ENCODE data around the gene ENPP7. TPM values are rescaled to one million over a fixed set of nuclear protein-coding genes. Genes with fewer than 3 reads are reported as not detected.

Gene ENPP7
- total RNA-seq, 4 donors from 2014 or later = not detected

DNA sequence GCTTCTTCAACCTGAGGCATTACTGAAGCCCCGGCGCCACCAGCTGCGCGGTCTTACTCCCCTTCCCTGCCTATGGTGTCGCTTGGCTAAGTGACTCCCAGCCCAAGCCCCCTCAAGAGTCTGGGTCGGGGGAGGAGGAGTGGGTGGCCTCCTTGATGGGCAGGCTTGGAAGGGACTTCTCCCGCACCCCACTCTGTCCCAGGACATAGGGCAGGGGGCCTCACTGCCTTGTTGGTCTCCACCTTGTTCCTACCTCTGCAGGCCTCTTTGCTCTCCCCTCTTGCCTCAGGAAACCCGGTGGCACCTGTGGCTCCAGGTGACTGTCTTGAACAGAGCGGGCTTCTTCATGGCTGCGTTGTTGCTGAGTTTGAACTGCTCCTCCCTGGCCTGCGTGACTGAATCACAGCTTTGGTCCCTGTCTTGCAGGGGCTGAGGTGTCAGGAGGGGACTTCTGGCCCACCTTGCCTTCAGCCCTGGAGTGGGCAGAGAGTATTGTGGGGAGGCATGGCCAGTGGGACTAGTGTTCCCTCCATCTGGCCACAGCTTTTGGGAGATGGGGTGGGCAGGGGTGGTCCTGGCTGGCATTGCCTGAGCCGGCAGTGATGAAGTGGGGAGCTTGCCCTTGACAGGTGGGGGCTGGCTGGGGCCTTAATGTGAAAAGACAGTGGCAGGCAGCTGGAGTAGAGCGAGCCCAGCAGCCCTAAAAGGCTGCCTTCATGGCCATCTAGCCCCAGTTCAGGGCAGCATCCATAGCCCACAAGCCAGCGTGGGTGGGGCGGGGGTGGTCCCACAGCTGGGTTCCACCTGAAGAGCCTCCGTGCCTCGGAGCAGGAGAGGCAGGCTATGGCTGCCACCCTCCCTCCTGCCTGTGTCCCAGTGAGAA lies 54.5 kb downstream of the ENPP7 start:
- intact Hi-C loops (cut with DNase I; ENCODE audit: low total_unique reads) = no loop called here
- peaks cover 58 to 67% (median 63%) of the 10 kb centered on the region in 3 donors for H3K27me3 ChIP-seq
- peaks cover 0 to 6% of the 10 kb centered on the region in 2 donors for H3K4me1 ChIP-seq
- no peak overlapping the region for H3K4me3 ChIP-seq
- DNase-seq (no peak), ATAC-seq (no peak)
- in situ Hi-C loops (cut with MboI; ENCODE audit: low sequenced_read_pairs in 4 of 4) = no loop called here
- H3K27ac ChIP-seq = no peak overlapping the region
- no peak for TF ChIP-seq POLR2A (IDR thresholded peaks at IDR 0.05)
- TF ChIP-seq, protein P1, sequence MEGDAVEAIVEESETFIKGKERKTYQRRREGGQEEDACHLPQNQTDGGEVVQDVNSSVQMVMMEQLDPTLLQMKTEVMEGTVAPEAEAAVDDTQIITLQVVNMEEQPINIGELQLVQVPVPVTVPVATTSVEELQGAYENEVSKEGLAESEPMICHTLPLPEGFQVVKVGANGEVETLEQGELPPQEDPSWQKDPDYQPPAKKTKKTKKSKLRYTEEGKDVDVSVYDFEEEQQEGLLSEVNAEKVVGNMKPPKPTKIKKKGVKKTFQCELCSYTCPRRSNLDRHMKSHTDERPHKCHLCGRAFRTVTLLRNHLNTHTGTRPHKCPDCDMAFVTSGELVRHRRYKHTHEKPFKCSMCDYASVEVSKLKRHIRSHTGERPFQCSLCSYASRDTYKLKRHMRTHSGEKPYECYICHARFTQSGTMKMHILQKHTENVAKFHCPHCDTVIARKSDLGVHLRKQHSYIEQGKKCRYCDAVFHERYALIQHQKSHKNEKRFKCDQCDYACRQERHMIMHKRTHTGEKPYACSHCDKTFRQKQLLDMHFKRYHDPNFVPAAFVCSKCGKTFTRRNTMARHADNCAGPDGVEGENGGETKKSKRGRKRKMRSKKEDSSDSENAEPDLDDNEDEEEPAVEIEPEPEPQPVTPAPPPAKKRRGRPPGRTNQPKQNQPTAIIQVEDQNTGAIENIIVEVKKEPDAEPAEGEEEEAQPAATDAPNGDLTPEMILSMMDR (IDR thresholded peaks at IDR 0.05 in 4 of 5, conservative IDR thresholded peaks at IDR 0.05 in 1 of 5) = no peak
- no peaks in the 10 kb centered on the region for H3K36me3 ChIP-seq
- no peaks in the 10 kb centered on the region for H3K9me3 ChIP-seq

DNA sequence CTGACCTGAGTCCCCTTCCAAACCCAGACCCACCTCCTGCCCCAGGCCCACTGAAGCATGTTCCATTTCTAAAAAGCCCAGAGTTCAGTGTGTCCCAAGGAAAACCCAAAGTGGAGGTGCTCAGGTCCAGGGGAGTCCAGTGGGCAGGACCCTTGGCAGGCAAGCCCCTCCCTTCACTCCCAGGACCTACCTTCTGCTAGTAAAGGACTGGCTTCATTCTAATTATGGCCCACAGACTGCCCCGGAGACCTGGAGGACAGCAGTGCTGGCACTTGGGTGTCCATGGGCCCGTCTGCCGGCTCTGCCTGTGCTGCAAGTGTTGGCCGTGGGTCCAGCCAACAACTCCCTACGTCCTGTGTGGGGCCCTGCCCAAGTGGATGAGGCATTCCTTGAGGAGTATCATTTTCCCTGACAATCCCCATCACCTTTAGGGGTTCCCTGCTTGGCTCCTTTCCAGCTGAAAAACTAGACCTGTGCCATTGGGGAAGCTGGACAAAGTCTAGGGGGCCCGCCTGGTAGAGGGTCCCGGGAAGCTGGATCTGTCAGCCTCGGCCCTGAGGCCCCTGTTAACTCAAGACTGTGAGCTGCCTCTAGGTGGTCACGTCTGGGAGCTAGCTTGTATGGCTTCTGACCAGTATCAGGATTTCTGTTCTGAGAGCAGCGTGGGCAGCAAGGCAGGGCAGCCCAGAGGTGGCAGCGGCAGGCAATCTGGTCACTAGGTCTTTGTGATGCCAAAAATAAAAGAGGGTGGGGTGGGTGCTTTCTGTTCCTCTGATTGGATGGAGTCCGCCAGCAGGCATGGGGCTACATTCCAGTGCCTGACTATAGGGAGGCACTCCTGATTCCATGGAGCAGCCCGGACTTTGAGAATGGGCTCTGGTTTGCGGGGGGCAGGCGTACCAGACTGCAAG lies 55.4 kb downstream of the ENPP7 start:
- TF ChIP-seq POLR2A (IDR thresholded peaks at IDR 0.05) = no peak
- TF ChIP-seq, protein P1 (IDR thresholded peaks at IDR 0.05 in 4 of 5, conservative IDR thresholded peaks at IDR 0.05 in 1 of 5) = no peak
- intact Hi-C loops (cut with DNase I; ENCODE audit: low total_unique reads) (no loop called here), in situ Hi-C loops (cut with MboI; ENCODE audit: low sequenced_read_pairs in 4 of 4) (no loop called here)
- Histone ChIP-seq H3K27ac (no peak overlapping the region), H3K36me3 (no peaks in the 10 kb centered on the region), H3K4me3 (no peak overlapping the region), H3K9me3 (no peaks in the 10 kb centered on the region), H3K27me3 (peaks cover 58 to 67% (median 67%) of the 10 kb centered on the region in 3 donors), H3K4me1 (peaks cover 0 to 7% of the 10 kb centered on the region in 2 donors)
- ATAC-seq (no peak), DNase-seq (no peak)

DNA sequence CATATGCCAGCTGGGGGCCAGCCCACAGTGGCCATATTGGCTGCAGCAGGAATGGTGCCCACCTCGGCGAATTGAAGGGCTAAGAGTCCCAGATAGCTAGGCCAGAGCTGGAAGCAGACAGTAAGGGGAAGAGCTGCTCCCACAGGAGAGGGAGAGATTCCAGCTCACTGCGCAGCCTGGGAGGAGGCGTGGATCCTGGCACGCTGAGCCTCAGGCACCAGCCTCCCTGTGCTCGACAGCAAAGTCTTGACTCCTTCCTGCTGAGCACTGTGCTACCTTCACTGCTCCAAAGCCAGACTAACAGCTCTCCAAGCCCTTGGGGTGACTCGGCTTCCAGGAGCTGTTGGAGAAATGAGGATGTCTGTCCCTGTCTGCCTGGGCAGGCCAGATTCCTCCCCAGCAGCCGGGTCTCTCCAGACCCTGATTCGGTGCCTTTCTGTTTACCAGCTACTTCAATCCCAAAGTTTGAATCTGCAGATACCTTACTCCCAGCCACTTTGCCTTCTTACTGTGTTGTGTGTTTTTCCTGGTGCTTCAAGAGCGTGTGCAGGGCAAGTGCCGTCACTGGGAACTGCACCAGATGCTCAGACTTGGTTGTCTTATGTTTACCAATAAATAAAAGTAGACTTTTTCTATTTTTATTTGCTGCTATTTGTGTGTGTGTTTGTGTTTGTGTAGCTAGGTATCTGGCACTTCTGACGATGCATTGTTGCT lies 56.3 kb downstream of the ENPP7 start:
- H3K27me3 ChIP-seq = peaks cover 61 to 68% (median 67%) of the 10 kb centered on the region in 3 donors
- in situ Hi-C loops (cut with MboI; ENCODE audit: low sequenced_read_pairs in 4 of 4) = no loop called here
- peaks cover 0 to 8% of the 10 kb centered on the region in 2 donors for H3K4me1 ChIP-seq
- no peak overlapping the region for H3K27ac ChIP-seq
- no peak for TF ChIP-seq POLR2A (IDR thresholded peaks at IDR 0.05)
- TF ChIP-seq, protein P1 (IDR thresholded peaks at IDR 0.05 in 4 of 5, conservative IDR thresholded peaks at IDR 0.05 in 1 of 5) = no peak
- DNase-seq (no peak), ATAC-seq (no peak)
- no peaks in the 10 kb centered on the region for H3K9me3 ChIP-seq
- intact Hi-C loops (cut with DNase I; ENCODE audit: low total_unique reads) = no loop called here
- H3K36me3 ChIP-seq = no peaks in the 10 kb centered on the region
- H3K4me3 ChIP-seq = no peak overlapping the region

DNA sequence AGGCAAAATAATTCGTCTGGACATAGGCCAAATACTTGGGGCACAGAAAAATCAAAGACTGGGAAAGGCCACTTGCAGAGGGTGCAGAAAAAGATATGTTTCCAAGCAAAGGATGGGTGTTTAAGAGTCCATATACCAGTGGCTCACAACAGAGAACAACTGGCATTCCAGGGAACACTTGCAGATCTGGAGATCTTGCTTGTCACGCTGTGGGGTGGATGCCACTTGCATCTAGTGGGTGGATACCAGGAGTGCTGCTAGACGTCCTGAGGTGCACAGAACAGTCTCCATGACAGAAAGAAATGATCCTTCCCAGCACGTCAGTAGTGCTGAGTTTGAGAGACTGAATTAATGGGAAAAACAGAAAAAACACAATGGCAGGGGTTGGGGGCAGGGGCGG lies 57.7 kb downstream of the ENPP7 start:
- TF ChIP-seq, protein P1 (IDR thresholded peaks at IDR 0.05 in 4 of 5, conservative IDR thresholded peaks at IDR 0.05 in 1 of 5) = no peak
- TF ChIP-seq POLR2A (IDR thresholded peaks at IDR 0.05) = no peak
- Histone ChIP-seq H3K27me3 (peaks cover 70 to 78% (median 73%) of the 10 kb centered on the region in 3 donors), H3K27ac (no peak overlapping the region), H3K4me3 (no peak overlapping the region), H3K36me3 (no peaks in the 10 kb centered on the region), H3K9me3 (no peaks in the 10 kb centered on the region), H3K4me1 (peaks cover 7 to 21% of the 10 kb centered on the region in 2 donors)
- DNase-seq = no peak
- intact Hi-C loops (cut with DNase I; ENCODE audit: low total_unique reads) = no loop called here
- in situ Hi-C loops (cut with MboI; ENCODE audit: low sequenced_read_pairs in 4 of 4) = no loop called here
- no peak for ATAC-seq
